Measurements from ENCODE around the gene EXOSC6. TPM values are rescaled to one million over a fixed set of nuclear protein-coding genes. Genes with fewer than 3 reads are reported as not detected.
"Not testable (repeated sequence)": the region's sequence is repeated elsewhere in the genome, so short reads cannot be mapped to it uniquely, and the experiment has no call there.

EXOSC6 gene
- 10 to 100 TPM; 18.7 to 23.5 TPM for total RNA-seq

- ChIA-PET POLR2A (interaction anchor here (0.5 to 1.6 kb wide), 6 partner anchors 16 to 310 kb away, joined by 3 to 6 read pairs (median 3); partner anchors contain the start of genes AARS1 and DDX19A), CTCF (interaction anchor here (0.7 to 3.3 kb wide), 9 partner anchors 10 to 294 kb away, joined by 3 to 14 read pairs (median 5); partner anchors contain the start of genes AARS1 and DDX19A)
- Mint-ChIP-seq H3K4me1 (peaks cover 16% of the 10 kb centered on the region), H3K27ac (peak within 1 kb of the TSS; percentile 84), H3K4me3 (peak within 1 kb of the TSS; percentile 85), H3K36me3 (ENCODE audit: low read depth) (peaks cover 48% of the 10 kb centered on the region), H3K27me3 (no peaks in the 10 kb centered on the region), H3K9me3 (ENCODE audit: low read depth) (no peaks in the 10 kb centered on the region)
- DNase-seq (peak; percentile 96), ATAC-seq (peak; percentile 94)
- intact Hi-C loops (cut with DNase I, micrococcal nuclease), result loop anchor here (1.0 to 10.0 kb wide), 7 partner anchors 38 to 273 kb away; partner anchors contain the start of genes AARS1 (in 2 of the 2), COG4 (in 2 of the 2), SF3B3 (in 2 of the 2) and DDX19A (in 1 of the 2)
Observed at GRCh38 chr16:70251629-70252354, at the start of gene EXOSC6. Gene EXOSC6 (minus strand): TSS chr16:70251940. CDS start chr16:70251900, 40 bp downstream.

DNA sequence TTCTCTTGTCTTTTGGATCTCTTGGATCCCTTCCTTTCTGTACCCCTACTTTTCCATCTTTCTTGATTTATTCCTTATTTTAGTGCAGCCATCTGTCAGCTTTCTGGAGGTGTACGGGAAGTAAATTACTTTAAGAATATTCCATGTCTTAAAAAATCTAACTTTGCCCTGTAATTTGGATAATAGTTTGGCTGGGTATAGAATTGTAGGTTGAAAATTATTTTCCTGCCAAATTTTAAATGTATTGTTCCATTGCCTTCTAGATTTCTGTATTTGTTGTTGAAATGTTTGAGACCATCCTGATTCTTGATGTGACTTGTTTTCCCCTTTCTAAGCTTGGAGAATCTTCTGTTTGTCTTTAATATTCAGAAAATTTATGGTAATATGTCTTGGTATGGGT is 49.4 kb upstream of the EXOSC6 start:
- DNase-seq, result no peak
- Mint-ChIP-seq H3K4me1 (peaks cover 42% of the 10 kb centered on the region), H3K36me3 (ENCODE audit: low read depth) (peaks cover 20% of the 10 kb centered on the region), H3K27ac (peak overlapping the region; percentile 60), H3K4me3 (no peak overlapping the region), H3K9me3 (ENCODE audit: low read depth) (peaks cover 4% of the 10 kb centered on the region), H3K27me3 (no peaks in the 10 kb centered on the region)
- CTCF ChIA-PET, result interaction anchor here (0.6 kb wide), 1 partner anchor 14 kb away, joined by 3 read pairs; no protein-coding TSS in a partner anchor
- POLR2A ChIA-PET, result no interaction called here
- intact Hi-C loops (cut with DNase I, micrococcal nuclease), result no loop called here
- ATAC-seq, result no peak

DNA sequence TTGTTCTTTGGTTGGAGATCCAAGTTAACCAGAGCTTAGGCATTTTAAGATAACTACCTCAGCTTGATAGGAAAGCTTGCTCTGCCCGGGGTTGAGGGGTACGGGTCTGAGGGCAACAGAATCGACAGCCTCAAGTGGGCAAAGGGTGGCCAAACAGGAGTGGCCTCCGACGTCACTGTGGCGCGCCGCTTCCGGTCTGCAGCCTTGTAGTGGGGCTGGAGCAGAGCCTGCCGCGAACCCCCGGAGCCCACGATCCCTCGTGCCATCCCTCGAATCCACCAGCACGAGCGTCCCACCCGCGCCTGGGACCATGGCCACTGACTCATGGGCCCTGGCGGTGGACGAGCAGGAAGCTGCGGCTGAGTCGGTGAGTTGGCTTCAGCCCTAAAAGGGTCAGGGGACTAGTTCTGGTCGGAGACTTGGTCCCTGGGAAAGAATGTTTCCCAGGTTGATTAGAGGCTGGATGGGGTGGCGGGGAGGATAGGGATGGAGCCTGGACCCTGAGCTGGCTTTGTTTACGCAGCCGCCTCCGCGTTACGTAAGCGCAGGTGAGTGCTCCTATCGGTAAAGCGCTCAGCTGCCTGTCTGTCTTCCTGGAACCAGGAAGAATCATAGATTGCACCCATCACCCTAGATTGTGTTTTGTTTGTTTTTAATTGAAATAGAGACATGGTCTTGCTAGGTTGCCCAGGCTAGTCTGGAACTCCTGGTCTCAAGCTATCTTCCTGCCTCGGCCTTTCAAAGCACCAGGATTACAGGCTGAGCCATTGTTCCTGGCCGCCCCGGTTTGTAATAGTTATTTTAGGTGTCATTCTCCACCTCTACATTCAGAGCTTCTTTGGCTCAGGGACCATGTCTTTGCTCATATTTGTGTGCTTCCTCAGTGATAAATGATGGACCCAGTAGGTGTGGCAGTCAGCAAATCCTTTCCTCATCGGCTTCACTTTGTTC is 47.5 kb upstream of the EXOSC6 start, which contains the start of gene DDX19B:
Gene DDX19B (plus strand): TSS at position 199 of the 951 bp plus-strand sequence. CDS start 112 bp downstream, at position 311.
- Mint-ChIP-seq H3K27ac (peak within 1 kb of the TSS; percentile 96), H3K4me1 (peaks cover 32% of the 10 kb centered on the region), H3K27me3 (no peaks in the 10 kb centered on the region), H3K4me3 (peak within 1 kb of the TSS; percentile 91), H3K9me3 (ENCODE audit: low read depth) (peaks cover 4% of the 10 kb centered on the region), H3K36me3 (ENCODE audit: low read depth) (peaks cover 16% of the 10 kb centered on the region)
- intact Hi-C loops (cut with DNase I, micrococcal nuclease), result loop anchor here (1.0 to 2.0 kb wide), 3 partner anchors 10 to 48 kb away; partner anchors contain the start of genes DDX19A (in 2 of the 2) and AARS1 (in 1 of the 2)
- ATAC-seq (peak; percentile 91), DNase-seq (peak; percentile 83)
- CTCF ChIA-PET, result interaction anchor here (0.7 to 1.6 kb wide), 8 partner anchors 8 to 1107 kb away, joined by 3 to 5 read pairs (median 4); no protein-coding TSS in a partner anchor
- POLR2A ChIA-PET, result interaction anchor here (0.9 to 3.0 kb wide), 6 partner anchors 9 to 82 kb away, joined by 3 to 27 read pairs (median 6); partner anchors contain the start of genes AARS1 and DDX19A

DNA sequence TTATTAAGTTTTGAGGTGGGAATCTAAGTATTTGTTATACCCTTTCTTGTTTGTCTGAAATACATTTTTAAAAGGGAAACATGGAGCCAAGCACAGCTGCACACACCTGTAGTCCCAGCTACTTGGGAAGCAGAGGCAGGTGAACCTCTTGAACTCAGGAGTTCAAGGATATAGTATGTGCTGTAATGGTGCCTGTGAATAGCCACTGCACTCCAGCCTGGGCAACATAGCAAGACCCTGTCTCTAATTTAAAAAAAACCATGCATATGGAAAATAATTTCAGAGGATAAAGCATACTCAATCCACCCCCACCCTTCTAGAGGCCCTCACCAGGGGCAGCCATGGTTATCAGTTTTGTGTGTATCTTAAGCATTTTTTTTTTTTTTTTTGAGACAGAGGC is 43.9 kb upstream of the EXOSC6 start:
- Mint-ChIP-seq H3K36me3 (ENCODE audit: low read depth) (peaks cover 2% of the 10 kb centered on the region), H3K4me1 (peaks cover 24% of the 10 kb centered on the region), H3K27me3 (no peaks in the 10 kb centered on the region), H3K4me3 (no peak overlapping the region), H3K27ac (no peak overlapping the region), H3K9me3 (ENCODE audit: low read depth) (no peaks in the 10 kb centered on the region)
- CTCF ChIA-PET, result no interaction called here
- intact Hi-C loops (cut with DNase I, micrococcal nuclease), result no loop called here
- no peak for ATAC-seq
- DNase-seq, result no peak
- POLR2A ChIA-PET, result no interaction called here

DNA sequence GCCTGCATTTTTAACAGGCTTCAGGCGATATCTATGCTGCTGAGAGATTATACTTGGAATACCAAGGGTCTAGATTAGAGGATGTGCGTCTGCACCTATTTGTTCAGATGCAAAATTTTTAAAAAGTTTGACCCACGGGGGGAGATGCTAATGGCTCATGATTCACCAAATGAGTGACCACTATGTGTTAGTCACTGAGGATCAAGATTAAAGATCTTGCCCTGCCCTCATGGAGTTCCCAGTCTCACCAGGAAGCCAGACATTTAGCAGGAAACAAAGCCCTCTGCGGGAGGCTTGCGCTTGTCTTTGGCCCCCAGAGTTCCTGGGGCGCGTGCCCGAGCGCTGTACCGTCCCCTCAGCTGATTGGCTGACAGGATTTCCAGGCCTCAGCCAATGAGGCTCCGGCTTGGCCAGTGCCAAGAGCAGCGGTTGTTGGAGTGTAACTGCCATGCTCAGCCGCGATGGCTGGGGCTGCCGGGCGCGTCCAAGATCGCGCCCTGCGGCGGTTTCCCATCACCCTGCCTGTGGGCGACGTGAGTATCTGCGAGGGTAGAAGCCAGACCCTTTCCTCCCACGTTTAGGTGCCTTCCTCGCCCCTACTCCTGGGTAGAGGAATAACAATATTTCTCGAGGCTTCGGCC is 42.8 kb upstream of the EXOSC6 start:
- DNase-seq (no peak), ATAC-seq (no peak)
- Mint-ChIP-seq H3K36me3 (ENCODE audit: low read depth) (no peaks in the 10 kb centered on the region), H3K27me3 (no peaks in the 10 kb centered on the region), H3K4me3 (no peak overlapping the region), H3K27ac (no peak overlapping the region), H3K9me3 (ENCODE audit: low read depth) (no peaks in the 10 kb centered on the region), H3K4me1 (peaks cover 21% of the 10 kb centered on the region)
- CTCF ChIA-PET, result no interaction called here
- POLR2A ChIA-PET, result no interaction called here
- intact Hi-C loops (cut with DNase I, micrococcal nuclease), result no loop called here

GRCh38 chr16:70292148-70292547 is 40.4 kb upstream of the EXOSC6 start:
- ATAC-seq; H3K27me3 Mint-ChIP-seq; H3K27ac Mint-ChIP-seq; H3K4me3 Mint-ChIP-seq; intact Hi-C loops (cut with DNase I, micrococcal nuclease); POLR2A ChIA-PET; DNase-seq; H3K9me3 Mint-ChIP-seq (ENCODE audit: low read depth): not testable (repeated sequence)
- CTCF ChIA-PET, result interaction anchor here (1.2 kb wide), 1 partner anchor 25 kb away, joined by 4 read pairs; no protein-coding TSS in a partner anchor
- H3K36me3 Mint-ChIP-seq (ENCODE audit: low read depth), result peaks cover 15% of the 10 kb centered on the region
- H3K4me1 Mint-ChIP-seq, result peaks cover 24% of the 10 kb centered on the region

DNA sequence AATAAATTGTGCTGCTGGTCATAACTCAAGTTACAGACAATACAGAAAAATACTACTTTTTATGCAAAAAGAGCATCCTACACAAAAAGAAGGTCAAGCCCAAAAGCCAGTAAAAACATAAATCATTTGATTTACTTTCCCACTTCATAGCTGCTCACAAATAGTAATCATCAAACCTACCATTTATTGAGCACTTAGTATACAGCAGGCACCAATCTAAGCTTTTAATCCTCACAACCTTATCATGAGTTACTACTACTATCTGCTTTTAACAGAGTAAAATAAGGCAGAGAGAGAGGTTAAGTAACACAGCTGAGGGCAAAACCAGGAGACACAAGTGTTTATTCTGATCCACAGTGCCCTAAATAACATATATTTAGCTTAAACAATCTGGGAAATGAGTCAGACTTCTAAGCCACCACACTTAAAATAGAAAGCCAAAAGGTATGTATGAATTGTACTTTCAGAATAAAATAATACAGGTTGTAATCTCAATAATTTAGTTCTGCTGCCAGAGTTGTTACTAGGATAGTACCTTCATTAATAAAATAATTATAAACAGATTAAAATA is 39.3 kb upstream of the EXOSC6 start:
- Mint-ChIP-seq H3K36me3 (ENCODE audit: low read depth) (peaks cover 15% of the 10 kb centered on the region), H3K27me3 (no peaks in the 10 kb centered on the region), H3K9me3 (ENCODE audit: low read depth) (no peaks in the 10 kb centered on the region), H3K4me3 (no peak overlapping the region), H3K27ac (peak overlapping the region; percentile 31), H3K4me1 (peaks cover 24% of the 10 kb centered on the region)
- ChIA-PET CTCF (interaction anchor here (1.0 to 1.2 kb wide), 3 partner anchors 9 to 55 kb away, joined by 3 to 5 read pairs (median 4); partner anchors contain the start of gene DDX19A), POLR2A (interaction anchor here (0.6 to 0.9 kb wide), 4 partner anchors 9 to 59 kb away, joined by 3 to 9 read pairs (median 6); no protein-coding TSS in a partner anchor)
- intact Hi-C loops (cut with DNase I, micrococcal nuclease), result no loop called here
- no peak for ATAC-seq
- DNase-seq, result no peak

- DNase-seq, result peak; percentile 96
- CTCF ChIA-PET, result interaction anchor here (0.6 to 1.8 kb wide), 7 partner anchors 22 to 454 kb away, joined by 3 to 6 read pairs (median 4); partner anchors contain the start of genes DDX19A and EXOSC6
- POLR2A ChIA-PET, result interaction anchor here (0.6 to 2.8 kb wide), 10 partner anchors 10 to 527 kb away, joined by 3 to 21 read pairs (median 6); partner anchors contain the start of genes COG4, DDX19A, DDX19B and EXOSC6
- Mint-ChIP-seq H3K4me1 (peaks cover 37% of the 10 kb centered on the region), H3K4me3 (peak within 1 kb of the TSS; percentile 92), H3K36me3 (ENCODE audit: low read depth) (peaks cover 23% of the 10 kb centered on the region), H3K27ac (peak within 1 kb of the TSS; percentile 96), H3K27me3 (no peaks in the 10 kb centered on the region), H3K9me3 (ENCODE audit: low read depth) (no peaks in the 10 kb centered on the region)
- intact Hi-C loops (cut with DNase I, micrococcal nuclease), result loop anchor here (1.0 to 5.0 kb wide), 12 partner anchors 10 to 513 kb away; partner anchors contain the start of genes DDX19A (in 2 of the 2), DDX19B (in 1 of the 2), FCSK (in 1 of the 2) and PDPR (in 1 of the 2)
- peak; percentile 99 for ATAC-seq
Observed at GRCh38 chr16:70289229-70290094, 37.7 kb upstream of the EXOSC6 start, which contains the start of gene AARS1. Gene AARS1 (minus strand): TSS chr16:70289506. CDS start chr16:70282763, 6,743 bp downstream.

DNA sequence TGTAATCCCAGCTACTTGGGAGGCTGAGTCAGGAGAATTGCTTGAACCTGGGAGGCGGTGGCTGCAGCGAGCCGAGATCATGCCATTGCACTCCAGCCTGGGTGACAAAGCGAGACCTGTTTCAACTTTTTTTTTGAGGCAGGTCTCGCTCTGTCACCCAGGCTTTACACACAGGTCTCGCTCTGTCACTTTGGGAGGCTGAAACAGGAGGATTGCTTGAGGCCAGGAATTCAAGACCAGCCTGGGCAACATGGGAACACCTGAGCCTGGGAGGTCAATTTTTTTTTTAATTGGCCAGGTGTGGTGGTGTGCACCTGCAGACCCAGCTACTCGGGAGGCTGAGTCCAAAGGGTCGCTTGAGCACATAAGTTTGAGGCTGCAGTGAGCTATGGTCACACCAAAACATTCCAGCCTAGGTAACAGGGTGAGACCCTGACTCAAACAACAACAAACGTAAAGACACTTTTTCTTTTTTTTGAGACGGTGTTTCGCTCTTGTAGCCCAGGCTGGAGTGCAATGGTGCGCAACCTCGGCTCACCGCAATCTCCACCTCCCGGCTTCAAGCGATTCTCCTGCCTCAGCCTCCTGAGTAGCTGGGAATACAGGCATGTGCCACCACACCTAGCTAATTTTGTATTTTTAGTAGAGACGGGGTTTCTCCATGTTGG is 35.7 kb upstream of the EXOSC6 start:
- ATAC-seq; DNase-seq; H3K9me3 Mint-ChIP-seq (ENCODE audit: low read depth); H3K27me3 Mint-ChIP-seq: not testable (repeated sequence)
- intact Hi-C loops (cut with DNase I, micrococcal nuclease), result loop anchor here in 1 of 2 experiments (5.0 kb wide), 1 partner anchor 515 kb away; the partner anchor contains the start of gene VAC14
- Mint-ChIP-seq H3K36me3 (ENCODE audit: low read depth) (peaks cover 43% of the 10 kb centered on the region), H3K4me3 (peak overlapping the region; percentile 92), H3K4me1 (peaks cover 51% of the 10 kb centered on the region), H3K27ac (peak overlapping the region; percentile 96)
- ChIA-PET CTCF (interaction anchor here (0.7 to 1.8 kb wide), 5 partner anchors 20 to 237 kb away, joined by 3 to 5 read pairs (median 3); partner anchors contain the start of gene DDX19A), POLR2A (interaction anchor here (0.6 to 2.8 kb wide), 5 partner anchors 12 to 94 kb away, joined by 3 to 21 read pairs (median 5); partner anchors contain the start of genes DDX19A and DDX19B)

Data from activated CD4-positive, alpha-beta T cell treated with anti-CD3 and anti-CD28 coated beads for 36 hours (primary cell).